A549 (cell line): Measurements from ENCODE around the gene CD82. TPM values are rescaled to one million over a fixed set of nuclear protein-coding genes. Genes with fewer than 3 reads are reported as not detected.

ENCODE experiments used
- ATAC-seq, 2 experiments: fragments of 200-7000 bp in 1 of 2; fragments of >200 bp in 1 of 2; cut with Nextera tagmentation in 1 of 2; cut with Tn5 transposase in 1 of 2; 3 replicates each; pipeline versions ENCODE4 v1.8.0 to v1.9.1; 2018 to 2020; ENCODE audit warnings: mild to moderate bottlenecking in 1 of 2, moderate library complexity in 1 of 2
- CTCF ChIA-PET: fragments of 300-600 bp; sonication (Branson Sonifier 250); formaldehyde crosslinking; extraction: SDS; loops from one replicate; lab custom pipeline; 2021; ENCODE audit warnings: antibody characterized with exemption, inconsistent platforms; lab: Yijun Ruan, JAX
- POLR2A ChIA-PET: fragments of 350-600 bp; formaldehyde crosslinking; extraction: SDS; loops from one replicate; lab custom pipeline; 2021; ENCODE audit warnings: antibody characterized with exemption, inconsistent platforms; lab: Yijun Ruan, JAX
- DNase-seq, 2 experiments: peaks; one replicate each; pipeline versions ENCODE4 v3.0.0 to v3.0.0-alpha.2; 2011 to 2016; ENCODE audit warnings: low read depth in 1 of 2, low spot score in 1 of 2
- FAIRE-seq: peaks from 2 replicates; lab custom pipeline; 2011; peaks lifted over from hg19 to GRCh38; lab: Jason Lieb, UNC
- H3K27ac ChIP-seq, 2 experiments: fragments of >200 bp; sonication (Bioruptor Twin); formaldehyde crosslinking; 3 replicates each; pipeline ENCODE4 v1.5.1; 2016 to 2017
- H3K4me1 ChIP-seq: fragments of >200 bp; sonication (Bioruptor Twin); formaldehyde crosslinking; 3 replicates; pipeline ENCODE4 v1.6.1; 2016
- H3K4me2 ChIP-seq: fragments of >200 bp; sonication (Bioruptor Twin); formaldehyde crosslinking; 3 replicates; pipeline ENCODE4 v1.6.1; 2016
- H3K4me3 ChIP-seq: fragments of >200 bp; sonication (Bioruptor Twin); formaldehyde crosslinking; 3 replicates; pipeline ENCODE4 v1.5.1; 2016
- H3K9me3 ChIP-seq: fragments of >200 bp; sonication (Bioruptor Twin); formaldehyde crosslinking; 3 replicates; pipeline ENCODE4 v1.6.1; 2016
- ATOH8 ChIP-seq: fragments of 250-450 bp; sonication (Bioruptor Pico); IDR thresholded peaks from 2 replicates; pipeline ENCODE4 v1.5.0; 2020; ENCODE audit warnings: low read depth, mild to moderate bottlenecking, moderate library complexity
- BHLHE40 ChIP-seq: IDR thresholded peaks from 2 replicates; pipeline ENCODE4 v1.6.1; 2012; ENCODE audit warnings: low read depth, low read length, inconsistent platforms
- CBX2 ChIP-seq: fragments of 200-600 bp; sonication (generic); IDR thresholded peaks from 2 replicates; pipeline ENCODE4 v1.6.1; 2016; ENCODE audit warnings: low read depth, mild to moderate bottlenecking, borderline replicate concordance
- CHD2 ChIP-seq: fragments of 150-350 bp; IDR thresholded peaks from 2 replicates; pipeline ENCODE4 v1.6.1; 2014; ENCODE audit warnings: low read length; ENCODE audit not compliant: partially characterized antibody
- EHF ChIP-seq: fragments of 250-450 bp; sonication (Bioruptor Pico); IDR thresholded peaks from 2 replicates; pipeline ENCODE4 v1.5.0; 2020; ENCODE audit warnings: mild to moderate bottlenecking
- GATA3 ChIP-seq: IDR thresholded peaks from 2 replicates; pipeline ENCODE4 v1.6.1; 2012; ENCODE audit warnings: borderline replicate concordance
- HDAC2 ChIP-seq: fragments of 200-600 bp; sonication (generic); IDR thresholded peaks from 2 replicates; pipeline ENCODE4 v1.6.1; 2016
- JUN ChIP-seq, 2 experiments: fragments of >200 bp; sonication (Bioruptor Twin); formaldehyde crosslinking; IDR thresholded peaks; 2 replicates in 1 of 2; 3 replicates in 1 of 2; pipeline ENCODE4 v1.6.1; 2016 to 2017
- KDM5A ChIP-seq: fragments of 200-600 bp; sonication (generic); IDR thresholded peaks from 2 replicates; pipeline ENCODE4 v1.6.1; 2016; ENCODE audit warnings: antibody characterized with exemption, mild to moderate bottlenecking
- MAFK ChIP-seq: fragments of 450-650 bp; IDR thresholded peaks from 2 replicates; pipeline ENCODE4 v1.6.1; 2014; ENCODE audit not compliant: partially characterized antibody
- MYC ChIP-seq: IDR thresholded peaks from 2 replicates; pipeline ENCODE4 v1.6.1; 2012; ENCODE audit warnings: mild to moderate bottlenecking, inconsistent platforms, low read length, improper control_type of control experiment, borderline replicate concordance
- PBX3 ChIP-seq: IDR thresholded peaks from 2 replicates; pipeline ENCODE4 v1.6.1; 2012
- RCOR1 ChIP-seq: fragments of 150-350 bp; IDR thresholded peaks from 2 replicates; pipeline ENCODE4 v1.6.1; 2014; ENCODE audit warnings: antibody characterized with exemption, low read length, low read depth
- SMC3 ChIP-seq: fragments of >200 bp; sonication (Bioruptor Twin); formaldehyde crosslinking; IDR thresholded peaks from 3 replicates; pipeline ENCODE4 v1.6.1; 2018; ENCODE audit warnings: inconsistent platforms
- SREBF2 ChIP-seq: fragments of 450-650 bp; IDR thresholded peaks from 2 replicates; pipeline ENCODE4 v1.6.1; 2014; ENCODE audit warnings: mild to moderate bottlenecking, moderate library complexity
- TFCP2L1 ChIP-seq: fragments of 250-450 bp; sonication (Bioruptor Pico); IDR thresholded peaks from 2 replicates; pipeline ENCODE4 v1.5.0; 2021; ENCODE audit warnings: mild to moderate bottlenecking
- TP53 ChIP-seq: fragments of 250-450 bp; sonication (Bioruptor Pico); IDR thresholded peaks from 2 replicates; pipeline ENCODE4 v1.5.0; 2021; ENCODE audit warnings: mild to moderate bottlenecking, moderate library complexity
- ZFP36 ChIP-seq: fragments of 450-650 bp; IDR thresholded peaks from 2 replicates; pipeline ENCODE4 v1.6.1; 2014; ENCODE audit warnings: borderline replicate concordance; ENCODE audit not compliant: partially characterized antibody
- WGBS: methylation state at CpG from one replicate; pipeline ENCODE4 v1.1.6; 2017; ENCODE audit errors: missing lambda C conversion rate; 5-methylcytosine and 5-hydroxymethylcytosine counted together
- polyA plus RNA-seq, 4 experiments: library from polyadenylated mRNA; depleted of rRNA in 3 of 4; stranded (reverse); fragments of >200 nt; fragmentation: RNase III in 1 of 4; extraction: RNeasy Plus Mini Kit Qiagen cat#74134 plus additional on column Dnase treatment in 1 of 4; gene quantifications; 2 replicates in 3 of 4; 3 replicates in 1 of 4; pipeline ENCODE4 v1.2.3, GENCODE V29; 2011 to 2017

The CD82 gene
- polyA plus RNA-seq, 2 of the 4 experiments (the other 2 are of a cell fraction), result 2.8 to 3.2 TPM

- no peak overlapping the region for H3K4me2 ChIP-seq
- ATAC-seq, result no peak
- H3K4me3 ChIP-seq, result no peak overlapping the region
- peaks cover 13% of the 10 kb centered on the region for H3K4me1 ChIP-seq
- no peak for TF ChIP-seq RCOR1
- no peak for TF ChIP-seq EHF (CRISPR knock-in tag)
- no peak for TF ChIP-seq TP53 (CRISPR knock-in tag)
- no peak for TF ChIP-seq ATOH8 (CRISPR knock-in tag)
- no peak for TF ChIP-seq CHD2
- TF ChIP-seq CBX2, result no peak
- no peak for TF ChIP-seq MYC
- TF ChIP-seq KDM5A, result no peak
- no peak for TF ChIP-seq HDAC2
- TF ChIP-seq ZFP36, result no peak
- no peak for TF ChIP-seq BHLHE40
- TF ChIP-seq GATA3, result no peak
- no peak for TF ChIP-seq JUN (IDR thresholded peaks at IDR 0.05)
- TF ChIP-seq SMC3, result no peak
- no peak for TF ChIP-seq MAFK
- no peak for TF ChIP-seq TFCP2L1 (CRISPR knock-in tag)
- TF ChIP-seq, all 56 proteins: peak for 0
- ChIA-PET POLR2A (no interaction called here), CTCF (interaction anchor here (0.9 to 27.1 kb wide), 5 partner anchors 23 to 218 kb away, joined by 3 to 865 read pairs (median 3); no protein-coding TSS in a partner anchor)
- no peak for DNase-seq
- Histone ChIP-seq H3K9me3 (no peaks in the 10 kb centered on the region), H3K27ac (no peak overlapping the region)
- WGBS, result 79% methylated on average over 8 of the region's 8 CpGs
- FAIRE-seq, result no peak
Measured at GRCh38 chr11:44561964-44562734, 3.3 kb upstream of the CD82 start.

DNA sequence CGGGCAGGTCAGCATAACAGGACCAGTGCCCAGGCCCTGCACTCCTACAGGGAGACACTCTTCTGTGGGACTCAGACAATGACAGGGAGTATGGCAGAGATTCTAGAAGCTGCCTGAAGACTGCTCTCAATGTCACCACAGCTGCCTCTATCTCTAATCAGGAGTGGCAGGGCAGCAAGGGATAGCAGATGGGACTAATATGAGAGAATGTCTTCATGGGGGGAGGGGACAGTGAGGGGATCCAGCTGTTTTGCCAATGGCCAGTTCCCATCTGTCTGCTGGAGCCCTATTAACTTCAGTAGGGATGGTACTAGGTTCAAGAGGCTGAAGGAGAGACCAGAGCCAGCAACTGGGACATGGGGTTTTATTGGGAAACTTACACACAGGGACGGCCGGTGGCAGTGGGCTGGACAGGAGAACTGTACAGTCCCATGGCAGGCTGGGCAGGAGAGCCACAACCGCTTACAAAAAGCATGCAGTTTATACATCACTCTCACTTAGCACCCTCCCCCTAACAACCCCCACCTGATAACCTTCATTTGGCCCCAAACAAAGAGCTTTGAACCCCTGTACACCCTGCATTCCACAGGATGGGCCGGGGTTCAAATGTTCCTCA is 2.5 kb upstream of the CD82 start:
- no peaks in the 10 kb centered on the region for H3K9me3 ChIP-seq
- CTCF ChIA-PET, result interaction anchor here (0.8 to 27.1 kb wide), 4 partner anchors 45 to 453 kb away, joined by 3 to 865 read pairs (median 6); no protein-coding TSS in a partner anchor
- DNase-seq (no peak), ATAC-seq (no peak), FAIRE-seq (no peak)
- H3K4me1 ChIP-seq, result peaks cover 13% of the 10 kb centered on the region
- TF ChIP-seq SREBF2, result no peak
- TF ChIP-seq MYC, result no peak
- TF ChIP-seq PBX3, result no peak
- no peak for TF ChIP-seq MAFK
- no peak overlapping the region for H3K4me2 ChIP-seq
- 90% methylated on average over 5 of the region's 5 CpGs for WGBS
- POLR2A ChIA-PET, result no interaction called here
- H3K4me3 ChIP-seq, result no peak overlapping the region
- no peak overlapping the region for H3K27ac ChIP-seq

GRCh38 chr11:44563711-44564110 is 1.8 kb upstream of the CD82 start:
- no peak overlapping the region for H3K4me2 ChIP-seq
- no peak overlapping the region; a peak in 1 of 6 replicates for H3K27ac ChIP-seq
- ATAC-seq (no peak), FAIRE-seq (no peak), DNase-seq (no peak)
- ChIA-PET CTCF (interaction anchor here (0.6 to 27.1 kb wide), 5 partner anchors 44 to 1891 kb away, joined by 3 to 865 read pairs (median 3); no protein-coding TSS in a partner anchor), POLR2A (interaction anchor here (0.9 kb wide), 1 partner anchor 44 kb away, joined by 3 read pairs; no protein-coding TSS in a partner anchor)
- peaks cover 13% of the 10 kb centered on the region for H3K4me1 ChIP-seq
- TF ChIP-seq HDAC2, result no peak
- no peak overlapping the region for H3K4me3 ChIP-seq
- 92% methylated on average over 6 of the region's 6 CpGs for WGBS
- no peaks in the 10 kb centered on the region for H3K9me3 ChIP-seq
